Tibial nerve (tissue), 4 donors: ENCODE data around the gene PEAK3. TPM values are rescaled to one million over a fixed set of nuclear protein-coding genes. Genes with fewer than 3 reads are reported as not detected.

ENCODE experiments used
- DNase-seq, 2 donors: peaks; one replicate each; pipeline ENCODE4 v3.0.0-alpha.2; 2019; ENCODE audit warnings: low spot score in 2 of 2
- H3K27ac ChIP-seq, 4 donors: fragments of 200-600 bp; sonication (generic) in 3 of 4; one replicate each; pipeline ENCODE4 v1.5.1; 2017 to 2019; ENCODE audit warnings: mild to moderate bottlenecking in 1 of 4
- H3K27me3 ChIP-seq, 2 donors: fragments of 200-600 bp; sonication (generic) in 1 of 2; one replicate each; pipeline versions ENCODE4 v1.5.1 to v1.6.0; 2017 to 2019
- H3K36me3 ChIP-seq, 3 donors: fragments of 200-600 bp; sonication (generic); one replicate each; pipeline ENCODE4 v1.5.1; 2018 to 2019
- H3K4me1 ChIP-seq, 4 donors: fragments of 200-600 bp; sonication (generic) in 3 of 4; one replicate each; pipeline ENCODE4 v1.5.1; 2017 to 2019
- H3K4me3 ChIP-seq, 4 donors: fragments of 200-600 bp; sonication (generic) in 3 of 4; one replicate each; pipeline ENCODE4 v1.5.1; 2017 to 2019; ENCODE audit warnings: mild to moderate bottlenecking in 1 of 4, moderate library complexity in 1 of 4
- H3K9me3 ChIP-seq, 4 donors: fragments of 200-600 bp; sonication (generic) in 3 of 4; one replicate each; pipeline ENCODE4 v1.5.1; 2017 to 2019
- EP300 ChIP-seq, 2 donors: sonication (generic); formaldehyde crosslinking; IDR thresholded peaks; one replicate each; pipeline ENCODE4 v1.6.1; 2017; ENCODE audit warnings: antibody characterized with exemption in 2 of 2, mild to moderate bottlenecking in 1 of 2
- POLR2A ChIP-seq, 2 donors: fragments of 450-650 bp; IDR thresholded peaks; one replicate each; pipeline ENCODE4 v1.6.1; 2017; ENCODE audit warnings: antibody characterized with exemption in 2 of 2, mild to moderate bottlenecking in 2 of 2, moderate library complexity in 2 of 2
- WGBS, 2 donors: methylation state at CpG; one replicate each; pipeline ENCODE4 v1.1.5; 2018; 5-methylcytosine and 5-hydroxymethylcytosine counted together
- total RNA-seq, 4 donors: library from RNA; depleted of rRNA; stranded (reverse); fragments of >200 nt; gene quantifications; one replicate each; pipeline ENCODE4 v1.1.0, GENCODE V29; 2016
- TF ChIP-seq, protein P1 (sequence below), 5 experiments: fragments of 200-600 bp in 3 of 5; fragments of 450-650 bp in 2 of 5; sonication (generic) in 3 of 5; IDR thresholded peaks; one replicate each; pipeline ENCODE4 v1.5.1; 2016 to 2019; ENCODE audit warnings: antibody characterized with exemption in 5 of 5, mild to moderate bottlenecking in 3 of 5, moderate library complexity in 2 of 5

PEAK3 gene
- total RNA-seq, 4 donors from 2014 or later = 0.42 to 4.2 (median 2.2) TPM

DNA sequence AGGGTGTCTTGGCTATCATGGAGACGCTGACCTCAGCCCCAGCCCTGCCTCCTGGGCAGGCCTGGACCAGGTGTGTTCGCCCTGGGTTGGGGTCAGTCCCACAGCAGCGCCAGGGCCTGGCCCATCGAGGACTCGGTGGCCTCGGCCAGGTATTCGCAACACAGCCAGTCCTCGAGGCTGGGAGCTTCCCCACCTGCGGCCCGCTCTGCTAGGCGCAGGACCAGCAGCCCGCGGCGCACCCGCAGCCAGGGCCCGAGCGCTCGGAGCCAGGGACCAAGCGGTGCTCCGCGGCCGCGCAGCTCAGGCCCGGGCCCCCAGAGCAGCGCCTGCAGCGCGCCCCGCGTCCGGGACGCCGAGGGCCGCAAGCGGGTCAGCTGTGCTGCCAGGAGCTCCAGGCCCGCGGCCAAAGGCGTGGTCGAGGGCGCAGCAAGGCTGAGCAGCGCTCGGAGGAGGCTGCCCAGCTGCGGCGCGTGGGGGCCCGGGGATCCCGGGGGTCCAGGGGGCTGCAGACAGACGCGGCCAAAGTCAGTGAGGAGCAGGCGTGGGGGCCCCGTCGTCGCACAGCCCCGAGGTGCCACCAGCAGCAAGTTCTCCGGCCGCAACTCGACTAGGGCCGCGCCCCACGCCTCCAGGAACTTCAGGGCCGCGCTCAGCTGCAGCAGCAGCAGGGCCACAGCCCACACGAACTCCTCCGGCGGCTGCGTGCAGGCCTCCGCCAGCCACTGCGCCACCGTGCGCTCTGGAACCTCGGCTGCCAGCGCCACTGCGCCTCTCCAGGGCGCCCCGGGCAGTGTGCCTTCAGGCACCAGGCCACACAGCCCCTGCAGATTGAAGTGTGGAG, 6.2 kb downstream of the PEAK3 start:
- TF ChIP-seq POLR2A (IDR thresholded peaks at IDR 0.05) = no peak
- TF ChIP-seq, protein P1, sequence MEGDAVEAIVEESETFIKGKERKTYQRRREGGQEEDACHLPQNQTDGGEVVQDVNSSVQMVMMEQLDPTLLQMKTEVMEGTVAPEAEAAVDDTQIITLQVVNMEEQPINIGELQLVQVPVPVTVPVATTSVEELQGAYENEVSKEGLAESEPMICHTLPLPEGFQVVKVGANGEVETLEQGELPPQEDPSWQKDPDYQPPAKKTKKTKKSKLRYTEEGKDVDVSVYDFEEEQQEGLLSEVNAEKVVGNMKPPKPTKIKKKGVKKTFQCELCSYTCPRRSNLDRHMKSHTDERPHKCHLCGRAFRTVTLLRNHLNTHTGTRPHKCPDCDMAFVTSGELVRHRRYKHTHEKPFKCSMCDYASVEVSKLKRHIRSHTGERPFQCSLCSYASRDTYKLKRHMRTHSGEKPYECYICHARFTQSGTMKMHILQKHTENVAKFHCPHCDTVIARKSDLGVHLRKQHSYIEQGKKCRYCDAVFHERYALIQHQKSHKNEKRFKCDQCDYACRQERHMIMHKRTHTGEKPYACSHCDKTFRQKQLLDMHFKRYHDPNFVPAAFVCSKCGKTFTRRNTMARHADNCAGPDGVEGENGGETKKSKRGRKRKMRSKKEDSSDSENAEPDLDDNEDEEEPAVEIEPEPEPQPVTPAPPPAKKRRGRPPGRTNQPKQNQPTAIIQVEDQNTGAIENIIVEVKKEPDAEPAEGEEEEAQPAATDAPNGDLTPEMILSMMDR (IDR thresholded peaks at IDR 0.05) = no peak
- DNase-seq = no peak
- Histone ChIP-seq H3K36me3 (peaks cover 0 to 34% (median 16%) of the 10 kb centered on the region in 3 donors), H3K9me3 (no peaks in the 10 kb centered on the region), H3K4me1 (peaks cover 0 to 70% (median 42%) of the 10 kb centered on the region in 4 donors), H3K27me3 (no peaks in the 10 kb centered on the region), H3K4me3 (peak overlapping the region in 1 of 4 donors; percentile 5), H3K27ac (peak overlapping the region in 3 of 4 donors; percentile 17 to 55 (median 26))
- WGBS, 2 donors = 20 to 58% methylated on average over 8 to 18 of the region's 74 CpGs

GRCh38 chr19:2274931-2275535, 6.9 kb downstream of the PEAK3 start:
- H3K27ac ChIP-seq = peak overlapping the region in 3 of 4 donors; percentile 17 to 55 (median 26)
- peaks cover 0 to 34% (median 16%) of the 10 kb centered on the region in 3 donors for H3K36me3 ChIP-seq
- H3K4me3 ChIP-seq = no peak overlapping the region
- H3K4me1 ChIP-seq = peaks cover 0 to 64% (median 42%) of the 10 kb centered on the region in 4 donors
- H3K9me3 ChIP-seq = no peaks in the 10 kb centered on the region
- H3K27me3 ChIP-seq = no peaks in the 10 kb centered on the region
- WGBS, 2 donors = 46 to 48% methylated on average over 16 of the region's 16 CpGs
- DNase-seq = peak in 1 of 2 donors; percentile 61
- TF ChIP-seq EP300 (IDR thresholded peaks at IDR 0.05) (peak in 1 of 2 donors; percentile 8), POLR2A (IDR thresholded peaks at IDR 0.05) (no peak)
- TF ChIP-seq, protein P1 (IDR thresholded peaks at IDR 0.05) = peak; percentile 40 to 75 (median 59)

- H3K4me3 ChIP-seq = no peak overlapping the region
- no peak for DNase-seq
- 86 to 90% methylated on average over 9 of the region's 9 CpGs for WGBS, 2 donors
- peak overlapping the region in 3 of 4 donors; percentile 99 to 100 (median 100) for H3K27ac ChIP-seq
- peaks cover 0 to 64% (median 42%) of the 10 kb centered on the region in 4 donors for H3K4me1 ChIP-seq
- no peak for TF ChIP-seq EP300 (IDR thresholded peaks at IDR 0.05)
- no peak for TF ChIP-seq POLR2A (IDR thresholded peaks at IDR 0.05)
- TF ChIP-seq, protein P1 (IDR thresholded peaks at IDR 0.05) = no peak
- H3K27me3 ChIP-seq = no peaks in the 10 kb centered on the region
- no peaks in the 10 kb centered on the region for H3K9me3 ChIP-seq
- H3K36me3 ChIP-seq = peaks cover 0 to 34% (median 16%) of the 10 kb centered on the region in 3 donors
These were observed 7.7 kb downstream of the PEAK3 start for GRCh38 chr19:2274185-2274711.

DNA sequence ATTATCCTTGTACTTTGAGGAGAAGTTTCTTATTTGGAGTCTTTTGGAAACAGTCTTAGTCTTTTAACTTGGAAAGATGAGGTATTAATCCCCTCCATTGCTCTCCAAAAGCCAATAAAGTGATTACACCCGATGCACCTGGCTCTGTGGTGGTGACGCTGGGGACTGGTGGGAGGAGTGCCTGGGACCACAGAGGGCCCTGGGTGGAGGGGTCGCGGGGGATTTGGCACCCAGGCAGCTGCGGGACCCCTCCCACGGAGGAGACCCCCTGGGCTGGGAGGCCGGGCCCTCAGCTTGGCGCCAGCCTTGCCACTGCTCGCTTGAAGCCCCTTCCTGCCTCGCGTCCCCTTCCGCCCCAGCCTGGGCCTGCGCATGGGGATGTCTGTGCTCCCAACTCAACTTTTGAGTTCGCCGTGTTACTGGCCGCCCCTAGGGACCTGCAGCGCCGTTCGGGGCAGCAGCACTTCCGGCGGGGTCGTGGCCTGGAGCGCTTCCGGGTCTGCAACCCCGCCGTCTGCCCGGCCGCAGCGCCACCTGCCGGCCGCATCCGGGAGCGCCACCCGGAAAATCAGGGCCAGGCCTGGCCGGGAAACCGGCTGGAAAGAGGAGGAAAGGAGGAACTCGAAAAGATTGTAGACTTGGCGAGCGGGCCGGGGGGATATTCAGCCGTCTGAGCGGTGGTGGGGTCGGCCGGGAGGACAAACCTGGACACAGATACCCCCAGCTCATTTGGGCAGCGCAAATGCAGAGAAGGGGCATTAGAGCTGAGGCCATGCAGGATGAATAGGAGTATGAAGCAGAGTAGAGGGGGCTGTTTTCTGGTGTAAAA, 8.4 kb downstream of the PEAK3 start:
- TF ChIP-seq POLR2A (IDR thresholded peaks at IDR 0.05) = no peak
- TF ChIP-seq EP300 (IDR thresholded peaks at IDR 0.05) = peak in 1 of 2 donors; percentile 77
- TF ChIP-seq, protein P1 (IDR thresholded peaks at IDR 0.05) = peak; percentile 93 to 99 (median 98)

More for the DNA sequence above, 8.4 kb downstream of the PEAK3 start:
- Histone ChIP-seq H3K4me1 (peaks cover 0 to 64% (median 42%) of the 10 kb centered on the region in 4 donors), H3K4me3 (peak overlapping the region; percentile 12 to 37 (median 28)), H3K36me3 (peaks cover 0 to 34% (median 16%) of the 10 kb centered on the region in 3 donors), H3K9me3 (no peaks in the 10 kb centered on the region), H3K27ac (peak overlapping the region; percentile 23 to 100 (median 100)), H3K27me3 (no peaks in the 10 kb centered on the region)
- 10 to 11% methylated on average over 34 to 36 of the region's 45 CpGs for WGBS, 2 donors
- DNase-seq = peak; percentile 45 to 67
